GM19035 (cell line): ENCODE data around the gene ACOT9.
"Not testable (repeated sequence)": the region's sequence is repeated elsewhere in the genome, so short reads cannot be mapped to it uniquely, and the experiment has no call there.

ENCODE experiments used
- ATAC-seq: cut with Tn5 transposase; IDR thresholded peaks from one replicate; pipeline ENCODE4 v1.9.1; 2021; ENCODE audit not compliant: unreplicated experiment

The ACOT9 gene

DNA sequence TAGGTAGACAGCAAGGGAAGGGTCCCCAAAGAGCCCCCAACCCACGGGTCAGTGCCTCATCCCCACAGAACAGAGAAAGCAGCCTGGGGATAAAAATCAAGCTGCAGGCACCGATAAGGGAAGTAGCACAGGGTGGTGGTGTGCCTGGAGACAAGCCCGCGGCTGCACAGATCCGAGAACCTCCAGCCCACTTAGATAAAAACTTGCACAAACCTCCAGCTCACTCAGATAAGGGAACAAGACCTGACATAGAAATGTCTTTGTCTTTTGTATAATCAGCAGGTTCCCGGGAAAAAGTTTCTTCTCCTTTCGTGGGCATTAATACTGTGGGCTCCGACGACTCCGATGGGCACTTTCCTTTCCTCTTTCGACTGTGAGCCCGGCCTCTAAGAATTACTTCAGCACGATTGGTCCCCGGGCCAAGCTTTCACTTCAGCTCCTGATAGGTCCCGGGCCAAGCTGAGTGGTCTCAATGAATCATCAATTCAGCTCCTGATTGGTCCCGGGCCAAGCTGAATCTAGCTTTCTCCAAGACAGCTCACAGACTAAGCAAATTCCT, 43.4 kb downstream of the ACOT9 start:
- no peak for ATAC-seq

DNA sequence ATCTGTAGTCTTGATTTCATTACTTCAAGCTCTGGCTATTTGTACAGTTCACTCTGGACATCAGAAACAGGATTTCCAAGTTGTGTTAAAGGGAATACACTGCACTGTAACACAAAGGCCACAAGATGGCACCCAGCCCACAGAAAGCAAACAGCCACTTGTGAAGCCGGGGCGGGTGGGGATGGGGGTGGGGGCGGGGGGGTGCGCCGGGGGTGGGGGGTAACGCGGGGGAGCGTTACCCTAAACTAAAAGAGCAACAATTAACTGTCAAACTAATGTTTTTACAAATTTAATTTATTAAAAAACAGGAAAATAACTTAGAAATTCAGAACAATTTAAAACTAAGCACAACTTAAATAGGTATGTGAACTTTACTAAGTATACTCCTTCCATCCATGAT, 48.5 kb downstream of the ACOT9 start:
- no peak for ATAC-seq

DNA sequence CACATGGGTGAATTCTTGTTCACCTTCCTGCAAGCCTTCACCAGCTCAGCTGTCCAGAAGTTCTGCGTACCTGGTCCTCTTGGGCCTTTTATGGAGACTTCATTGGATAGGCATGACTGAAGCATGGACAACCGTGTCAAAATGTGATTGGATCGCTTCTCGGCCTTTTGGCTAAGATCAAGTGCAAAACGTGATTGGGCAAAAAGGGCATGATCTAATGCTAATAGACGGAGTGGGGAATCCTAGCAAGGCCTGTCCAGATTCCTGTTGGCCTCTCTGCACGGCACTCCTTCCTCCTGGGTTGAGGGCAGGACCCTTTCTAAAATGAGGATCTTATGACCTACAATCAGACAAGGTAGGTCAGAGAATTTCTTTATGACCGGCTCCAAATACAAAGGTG, 50.9 kb downstream of the ACOT9 start:
- ATAC-seq: no peak

DNA sequence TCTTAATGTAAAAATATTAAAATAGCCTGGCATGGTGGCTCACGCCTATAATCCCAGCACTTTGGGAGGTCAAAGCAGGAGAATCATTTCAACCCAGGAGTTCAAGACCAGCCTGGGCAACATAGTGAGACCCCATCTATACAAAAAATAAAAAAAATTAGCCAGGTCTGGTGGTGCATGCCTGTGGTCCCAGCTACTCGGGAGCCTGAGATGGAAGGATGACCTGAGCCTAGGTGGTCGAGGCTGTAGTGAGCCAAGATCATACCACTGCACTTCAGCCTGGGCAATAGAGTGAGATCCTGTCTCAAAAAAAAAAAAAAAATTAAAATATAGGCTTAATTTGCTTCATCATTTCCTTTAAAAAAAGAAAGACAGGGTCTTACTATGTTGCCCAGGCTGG, 66.6 kb downstream of the ACOT9 start:
- ATAC-seq: not testable (repeated sequence)

DNA sequence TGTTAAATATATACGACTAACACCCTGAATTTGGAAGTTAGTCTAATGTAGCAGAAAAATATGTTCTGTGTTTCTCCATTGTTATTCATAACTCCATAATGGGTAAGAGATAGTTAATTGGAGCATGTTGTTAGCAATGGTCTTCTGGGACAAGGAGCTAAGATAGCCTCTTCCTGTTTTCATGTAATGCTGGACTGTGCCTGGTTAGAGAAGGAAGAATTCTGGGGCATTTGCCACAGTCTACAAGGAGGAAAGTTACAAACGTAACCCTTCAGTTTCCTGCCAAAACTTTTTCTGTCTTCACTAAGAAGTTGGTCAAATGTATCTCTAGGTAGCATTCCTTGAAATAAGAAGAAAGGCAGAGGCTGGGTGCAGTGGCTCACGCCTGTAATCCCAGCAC, 70.0 kb downstream of the ACOT9 start:
- no peak for ATAC-seq

DNA sequence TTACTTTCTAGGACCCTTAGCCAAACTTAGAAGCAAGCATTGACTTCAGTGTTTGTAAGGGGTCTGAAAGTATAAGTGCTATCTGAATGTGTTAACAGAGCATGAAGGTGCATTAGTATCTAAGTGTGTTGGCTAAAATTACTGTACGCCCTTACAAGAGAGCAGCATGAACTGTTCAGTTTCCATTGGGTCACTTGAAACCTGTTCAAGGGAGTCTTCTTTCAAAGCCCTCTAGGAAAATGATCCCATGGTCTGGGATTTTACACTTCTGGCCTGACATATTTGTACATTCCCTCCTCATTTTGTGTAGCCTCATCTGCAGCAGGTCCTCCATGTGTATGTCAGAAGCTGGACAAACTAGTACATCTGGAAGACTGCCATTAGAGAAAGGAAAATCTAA, 72.5 kb downstream of the ACOT9 start:
- no peak for ATAC-seq

DNA sequence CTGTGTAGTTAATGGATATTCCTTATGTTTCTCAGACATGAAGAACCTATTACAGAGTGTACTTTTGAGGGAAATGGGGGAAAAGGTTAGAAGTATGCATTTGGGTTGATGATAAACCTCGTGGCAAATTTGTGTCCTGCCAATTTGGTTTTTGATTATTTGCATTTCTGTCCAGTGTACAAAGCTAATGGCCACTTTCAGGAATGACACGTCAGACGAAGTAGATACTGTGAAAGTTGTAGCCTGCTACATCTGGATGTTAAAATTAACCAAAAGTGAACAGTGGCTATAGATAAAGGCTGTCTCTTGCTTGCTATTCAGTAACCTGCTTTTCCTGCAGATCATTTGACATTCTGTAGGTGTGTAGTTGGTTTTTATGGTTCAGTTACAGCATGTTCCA, 74.7 kb downstream of the ACOT9 start:
- no peak for ATAC-seq

DNA sequence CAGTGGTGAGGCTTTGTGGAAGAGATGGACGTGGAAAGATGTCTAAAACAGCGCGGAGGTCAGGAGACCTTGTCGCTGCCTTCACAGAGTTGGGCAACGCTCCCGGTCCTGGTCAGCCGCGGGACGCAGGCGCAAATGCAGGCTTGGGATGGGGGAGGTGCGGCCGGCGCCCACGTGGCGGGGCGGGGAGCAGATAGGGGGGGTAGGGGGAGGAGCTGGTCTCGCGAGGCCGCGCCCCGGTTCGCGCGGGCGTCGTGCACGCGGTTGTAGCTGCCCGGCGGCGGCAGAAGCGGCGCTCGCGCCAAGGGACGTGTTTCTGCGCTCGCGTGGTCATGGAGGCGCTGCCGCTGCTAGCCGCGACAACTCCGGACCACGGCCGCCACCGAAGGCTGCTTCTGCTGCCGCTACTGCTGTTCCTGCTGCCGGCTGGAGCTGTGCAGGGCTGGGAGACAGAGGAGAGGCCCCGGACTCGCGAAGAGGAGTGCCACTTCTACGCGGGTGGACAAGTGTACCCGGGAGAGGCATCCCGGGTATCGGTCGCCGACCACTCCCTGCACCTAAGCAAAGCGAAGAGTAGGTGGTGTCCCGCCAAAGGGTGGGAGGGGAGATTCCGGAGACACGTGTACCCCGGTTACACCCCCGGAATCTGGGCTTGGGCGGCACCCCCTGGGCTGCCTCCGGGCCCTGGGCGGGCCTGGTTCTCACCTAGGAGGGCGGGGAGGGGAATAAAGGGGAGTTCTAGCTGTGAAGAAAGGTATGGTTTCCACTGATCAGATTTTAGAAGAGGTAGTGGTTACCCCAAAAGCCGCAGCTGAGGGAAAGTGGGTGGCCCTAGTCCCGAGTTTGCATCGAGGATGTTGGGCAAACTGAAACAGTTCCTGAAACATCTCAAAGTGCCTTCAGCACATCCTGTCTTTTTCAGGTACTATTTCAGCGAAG, 75.6 kb downstream of the ACOT9 start, which contains the start of gene PRDX4:
TSS of gene PRDX4 (plus strand) at position 255 of the 939 bp plus-strand sequence. CDS start at position 333, 78 bp downstream.
- peak; percentile 62 for ATAC-seq

DNA sequence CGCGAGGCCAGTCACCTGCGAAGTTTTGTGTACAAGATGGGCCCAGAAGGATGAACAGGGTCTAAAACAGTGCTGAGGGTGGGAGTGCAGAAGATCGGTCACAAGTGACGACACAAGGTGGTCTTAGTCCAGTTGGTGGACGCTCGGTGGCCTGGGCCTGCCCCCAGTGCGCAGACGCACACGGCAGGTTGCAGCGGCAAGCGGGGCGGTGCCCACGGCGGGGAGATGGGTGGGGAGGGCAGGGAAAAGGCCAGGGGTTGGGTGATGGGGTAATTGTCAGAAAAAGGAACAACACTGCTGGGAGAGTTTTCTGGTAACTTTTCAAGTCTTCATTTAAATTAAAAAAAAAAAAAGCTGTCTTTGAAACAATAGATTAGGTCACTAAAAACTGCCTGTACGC, 76.8 kb downstream of the ACOT9 start:
- ATAC-seq: no peak

DNA sequence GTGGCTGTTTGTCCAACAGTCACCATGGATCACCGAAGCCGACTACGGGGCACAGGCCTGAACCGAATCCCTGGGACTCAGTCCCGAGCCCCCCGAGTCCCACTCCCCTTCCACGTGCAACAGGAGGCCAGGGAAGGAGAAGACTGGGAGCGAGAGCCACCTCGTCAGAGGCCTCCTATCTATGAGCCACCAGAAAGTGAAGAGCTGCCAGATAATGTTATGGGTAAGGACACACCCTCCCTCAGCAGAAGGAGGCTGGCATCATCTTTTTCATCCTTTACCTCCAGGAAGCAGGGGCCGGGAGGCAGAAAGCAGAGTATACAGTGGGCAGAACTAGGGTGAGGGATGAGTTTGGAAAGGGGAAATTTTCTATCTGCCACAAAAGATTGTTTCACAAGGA, 78.6 kb downstream of the ACOT9 start:
- ATAC-seq: no peak

DNA sequence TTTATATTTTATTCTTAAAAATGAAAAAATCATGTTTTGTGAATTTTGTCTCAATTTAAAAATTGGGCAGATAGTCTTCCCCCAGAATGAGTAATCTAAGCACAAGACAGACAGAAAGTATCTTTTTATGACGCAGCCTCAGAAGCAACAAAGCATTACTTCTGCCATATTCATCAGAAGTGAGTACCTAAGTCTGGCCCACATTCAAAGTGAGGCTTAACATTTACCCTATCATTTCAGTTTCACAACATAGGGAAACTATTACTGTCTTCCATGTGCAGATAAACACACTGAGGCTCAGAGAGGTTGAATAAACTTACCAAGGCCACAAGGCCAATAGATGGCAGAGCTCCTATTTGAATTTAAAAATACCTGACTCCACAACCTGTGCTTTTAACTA, 80.2 kb downstream of the ACOT9 start:
- peak; percentile 44 for ATAC-seq

DNA sequence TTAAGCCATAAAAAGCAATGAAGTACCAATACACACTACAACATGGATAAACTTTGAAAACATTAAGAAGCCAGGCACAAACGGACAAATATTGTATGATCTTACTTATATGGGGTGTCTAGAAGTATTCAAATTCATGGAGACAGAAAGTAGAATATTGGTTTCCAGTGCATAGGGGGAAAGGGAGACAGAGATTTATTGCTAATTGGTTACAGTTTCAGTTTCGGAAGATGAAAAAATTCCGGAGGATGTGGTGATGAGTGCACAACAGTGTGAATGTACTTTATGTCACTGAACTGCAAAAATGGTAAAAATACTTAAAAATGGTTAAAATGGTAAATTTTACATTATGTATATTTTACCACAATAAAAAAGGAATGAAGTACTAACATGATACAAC, 80.9 kb downstream of the ACOT9 start:
- ATAC-seq: peak; percentile 56

DNA sequence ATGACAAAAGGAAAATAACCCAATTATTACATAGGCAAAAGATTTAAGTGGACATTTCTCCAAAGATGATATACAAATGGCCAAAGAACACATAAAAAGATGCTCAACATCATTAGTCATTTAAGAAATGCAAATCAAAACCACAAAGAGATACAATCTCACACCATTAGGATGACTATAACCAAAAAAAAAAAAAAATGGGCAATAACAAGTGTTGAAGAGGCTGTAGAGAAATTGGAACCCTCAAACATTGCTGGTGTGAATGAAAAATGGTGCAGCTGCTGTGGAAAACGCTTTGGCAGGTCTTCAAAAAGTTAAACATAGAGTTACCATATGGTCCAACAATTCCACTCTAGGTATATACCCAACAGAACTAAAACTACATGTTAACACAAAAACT, 81.4 kb downstream of the ACOT9 start:
- ATAC-seq: no peak

DNA sequence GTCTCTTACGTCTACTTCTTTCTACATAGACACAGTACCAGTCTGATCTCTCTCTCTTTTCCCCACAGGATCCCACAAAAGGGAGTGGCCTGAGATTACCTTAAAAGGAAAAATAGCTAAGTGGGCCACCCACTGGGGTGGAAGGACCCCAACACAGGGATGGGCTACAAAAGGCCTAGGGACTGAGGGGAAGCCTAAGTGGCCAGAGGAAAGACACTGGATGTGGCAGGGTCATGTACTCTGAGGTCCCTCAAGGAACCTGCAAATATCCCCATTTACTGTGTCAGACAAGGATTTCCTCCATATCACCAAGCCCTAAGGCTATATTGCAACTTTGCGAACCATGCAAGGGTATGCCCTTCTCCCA, 82.3 kb downstream of the ACOT9 start:
- ATAC-seq: no peak

DNA sequence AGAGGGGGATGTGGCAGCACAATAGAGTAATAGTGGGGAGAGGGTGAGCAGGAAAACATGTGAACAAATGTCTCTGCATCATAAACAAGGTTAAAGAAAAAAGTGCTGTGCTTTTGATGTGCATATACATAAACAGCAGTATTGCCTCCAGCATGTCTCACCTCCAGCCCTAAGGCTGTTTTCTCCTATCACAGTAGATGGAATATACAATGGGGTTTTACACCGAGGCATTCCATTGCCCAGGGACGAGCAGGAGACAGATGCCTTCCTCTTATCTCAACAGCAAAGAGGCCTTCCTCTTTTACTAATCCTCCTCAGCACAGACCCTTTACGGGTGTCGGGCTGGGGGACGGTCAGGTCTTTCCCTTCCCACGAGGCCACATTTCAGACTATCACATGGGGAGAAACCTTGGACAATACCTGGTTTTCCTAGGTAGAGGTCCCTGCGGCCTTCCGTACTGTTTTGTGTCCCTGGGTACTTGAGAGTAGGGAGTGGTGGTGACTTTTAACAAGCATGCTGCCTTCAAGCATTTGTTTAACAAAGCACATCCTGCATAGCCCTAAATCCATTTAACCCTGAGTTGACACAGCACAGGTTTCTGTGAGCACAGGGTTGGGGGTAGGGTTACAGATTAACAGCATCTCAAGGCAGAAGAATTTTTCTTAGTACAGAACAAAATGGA, 82.9 kb downstream of the ACOT9 start:
- ATAC-seq: not testable (repeated sequence)

DNA sequence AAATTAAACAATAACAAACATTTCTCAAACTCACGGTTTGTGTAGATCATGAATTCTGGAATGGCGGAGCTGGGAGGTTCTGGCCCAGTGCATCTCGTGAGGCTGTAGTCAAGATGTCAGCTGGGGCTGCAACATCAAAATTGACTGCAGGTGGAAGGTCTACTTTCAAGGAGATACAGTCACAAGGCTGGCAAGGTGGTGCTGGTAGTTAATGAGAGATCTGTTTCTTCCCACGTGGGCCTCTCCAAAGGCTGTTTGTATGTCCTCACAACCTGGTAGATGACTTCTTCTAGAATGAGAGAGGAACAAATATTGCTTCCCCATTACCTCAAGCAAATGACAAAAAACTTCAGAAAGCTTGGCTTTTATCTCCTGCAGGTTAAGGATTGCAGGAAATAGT, 83.7 kb downstream of the ACOT9 start:
- ATAC-seq: no peak

DNA sequence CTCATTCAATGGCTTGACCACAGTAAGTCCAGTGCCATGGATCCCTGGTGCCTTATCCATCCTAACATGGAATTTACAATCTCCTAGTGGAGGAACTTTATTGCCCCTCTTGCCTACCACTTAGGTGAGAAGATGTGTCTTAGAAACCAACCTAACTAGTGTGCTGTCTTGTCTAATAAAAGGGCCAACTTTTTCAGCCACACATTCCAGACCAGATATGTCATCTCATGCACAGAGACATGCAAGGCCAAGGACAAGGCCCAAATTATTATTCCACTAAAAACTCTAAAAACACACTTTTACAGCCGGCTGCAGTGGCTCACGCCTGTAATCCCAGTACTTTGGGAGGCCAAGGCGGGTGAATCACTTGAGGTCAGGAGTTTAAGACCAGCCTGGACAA, 86.4 kb downstream of the ACOT9 start:
- ATAC-seq: no peak

DNA sequence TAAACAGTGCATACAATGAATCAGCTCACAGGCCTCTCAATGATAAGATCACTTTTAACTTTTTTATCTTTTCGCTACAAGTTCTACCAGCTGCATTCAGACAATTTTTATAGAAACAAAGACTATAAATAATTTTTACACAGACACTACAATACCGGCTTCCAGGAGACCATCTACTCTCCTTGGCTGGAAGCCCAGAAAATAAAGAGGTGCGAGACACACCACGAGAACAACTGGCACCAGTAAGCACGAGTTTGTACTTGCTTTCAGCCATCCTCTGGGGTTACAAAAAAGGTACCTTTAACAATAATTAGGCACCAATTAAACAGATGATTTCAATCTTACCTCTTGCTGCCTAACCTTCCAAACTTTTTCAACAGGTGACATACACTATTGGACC, 87.0 kb downstream of the ACOT9 start:
- ATAC-seq: no peak
